ENCODE data around the gene SCIMP.
"Not testable (repeated sequence)": the region's sequence is repeated elsewhere in the genome, so short reads cannot be mapped to it uniquely, and the experiment has no call there.

GRCh38 chr17:5175027-5175426 is 59.6 kb downstream of the SCIMP start:
- TF ChIP-seq CTCF (conservative IDR thresholded peaks at IDR 0.05; ENCODE audit: low read depth, low read length); MAZ (IDR thresholded peaks at IDR 0.05; ENCODE audit: borderline replicate concordance, low read depth, low read length); FOS (IDR thresholded peaks at IDR 0.05; ENCODE audit: low read depth, low read length); RFX5 (IDR thresholded peaks at IDR 0.05; ENCODE audit: low read depth, low read length); RCOR1 (IDR thresholded peaks at IDR 0.05; ENCODE audit: insufficient replicate concordance, low read length); POLR2A (IDR thresholded peaks at IDR 0.05; ENCODE audit: low read depth, low read length); CHD1 (IDR thresholded peaks at IDR 0.05; ENCODE audit: low read depth, low read length); BHLHE40 (IDR thresholded peaks at IDR 0.05; ENCODE audit: low read depth, low read length); SMC3 (IDR thresholded peaks at IDR 0.05; ENCODE audit: low read depth, low read length); CEBPB (IDR thresholded peaks at IDR 0.05; ENCODE audit: low read depth, low read length); MXI1 (IDR thresholded peaks at IDR 0.05; ENCODE audit: borderline replicate concordance, low read depth, low read length); RAD21 (IDR thresholded peaks at IDR 0.05; ENCODE audit: low read length); USF2 (IDR thresholded peaks at IDR 0.05; ENCODE audit: low read depth, low read length): not testable (repeated sequence)

Data from IMR-90 (cell line).